GM23248 (cell line): ENCODE data around the gene SEC22C. TPM values are rescaled to one million over a fixed set of nuclear protein-coding genes. Genes with fewer than 3 reads are reported as not detected.

ENCODE experiments used
- DNase-seq: peaks from one replicate; pipeline ENCODE4 v3.0.0-alpha.2; 2015
- H2AFZ ChIP-seq: fragments of 200-600 bp; sonication (generic); 2 replicates; pipeline ENCODE4 v1.6.1; 2016; ENCODE audit warnings: antibody characterized with exemption
- H3F3A ChIP-seq: fragments of 200-600 bp; sonication (generic); 2 replicates; pipeline ENCODE4 v1.6.1; 2016; ENCODE audit warnings: mild to moderate bottlenecking, antibody characterized with exemption, mixed run types; ENCODE audit not compliant: insufficient read depth
- H3K27ac ChIP-seq: fragments of 200-600 bp; sonication (generic); 2 replicates; pipeline ENCODE4 v1.5.1; 2016; ENCODE audit warnings: mild to moderate bottlenecking
- H3K27me3 ChIP-seq: fragments of 200-600 bp; sonication (generic); replicated peaks from 2 replicates; pipeline ENCODE4 v1.6.1; 2016; ENCODE audit warnings: mild to moderate bottlenecking; ENCODE audit not compliant: insufficient read depth
- H3K36me3 ChIP-seq: fragments of 200-600 bp; sonication (generic); 2 replicates; pipeline ENCODE4 v1.6.1; 2016; ENCODE audit warnings: low read depth, mild to moderate bottlenecking
- H3K4me1 ChIP-seq: fragments of 200-600 bp; sonication (generic); 2 replicates; pipeline ENCODE4 v1.6.1; 2016; ENCODE audit warnings: mild to moderate bottlenecking; ENCODE audit not compliant: insufficient read depth
- H3K4me2 ChIP-seq: fragments of 200-600 bp; sonication (generic); one replicate; pipeline ENCODE4 v1.6.1; 2016; ENCODE audit warnings: mild to moderate bottlenecking; ENCODE audit not compliant: unreplicated experiment
- H3K4me3 ChIP-seq: fragments of 200-600 bp; sonication (generic); 2 replicates; pipeline ENCODE4 v1.5.1; 2016; ENCODE audit warnings: mild to moderate bottlenecking
- H3K79me2 ChIP-seq: fragments of 200-600 bp; sonication (generic); 2 replicates; pipeline ENCODE4 v1.6.1; 2016; ENCODE audit warnings: mild to moderate bottlenecking; ENCODE audit not compliant: insufficient read depth
- H3K9ac ChIP-seq: fragments of 200-600 bp; sonication (generic); 2 replicates; pipeline ENCODE4 v1.6.1; 2016; ENCODE audit warnings: mild to moderate bottlenecking
- H3K9me2 ChIP-seq: fragments of 200-600 bp; sonication (generic); 2 replicates; pipeline ENCODE4 v1.6.1; 2016; ENCODE audit warnings: mixed run types, mild to moderate bottlenecking, moderate library complexity; ENCODE audit not compliant: insufficient read depth
- H3K9me3 ChIP-seq: fragments of 200-600 bp; sonication (generic); one replicate; pipeline ENCODE4 v1.6.1; 2017; ENCODE audit warnings: low read depth
- H4K20me1 ChIP-seq: fragments of 200-600 bp; sonication (generic); 2 replicates; pipeline ENCODE4 v1.6.0; 2016; ENCODE audit not compliant: insufficient read depth
- EZH2 ChIP-seq: fragments of 200-600 bp; sonication (generic); IDR thresholded peaks from 2 replicates; pipeline ENCODE4 v1.6.1; 2018; ENCODE audit warnings: antibody characterized with exemption, mild to moderate bottlenecking; ENCODE audit not compliant: insufficient read depth, poor library complexity, severe bottlenecking
- EZH2phosphoT487 ChIP-seq: fragments of 200-600 bp; sonication (generic); IDR thresholded peaks from 2 replicates; pipeline ENCODE4 v1.6.1; 2018; ENCODE audit warnings: antibody characterized with exemption, moderate library complexity, mild to moderate bottlenecking, low read depth; ENCODE audit not compliant: insufficient read depth
- WGBS, 2 experiments: methylation state at CpG; one replicate each; pipeline ENCODE4 v1.1.6; 2015 to 2017; ENCODE audit warnings: low lambda C conversion rate in 2 of 2, low coverage in 1 of 2; ENCODE audit errors: missing lambda C conversion rate in 2 of 2; 5-methylcytosine and 5-hydroxymethylcytosine counted together
- in situ Hi-C: fragments of 300-500 bp; cut with MboI; formaldehyde crosslinking; loops from 2 replicates; pipeline ENCODE4 v1.15.0; 2020
- polyA plus RNA-seq: library from polyadenylated mRNA; unstranded; fragments of >200 nt; fragmentation: Nextera tagmentation; extraction: Ambion mirVana; gene quantifications from 2 replicates; pipeline ENCODE4 v1.2.1, GENCODE V29; 2016
- total RNA-seq: library from RNA; depleted of rRNA; stranded (reverse); fragments of >200 nt; shearing (Covaris generic); gene quantifications from 2 replicates; pipeline ENCODE4 v1.2.3, GENCODE V29; 2014

The SEC22C gene
- total and polyA plus RNA-seq, 2 experiments from 2014 or later: 55.9 to 67.3 TPM

- DNase-seq: no peak
- TF ChIP-seq EZH2 (no peak), EZH2phosphoT487 (no peak)
- Histone ChIP-seq H3K9ac (no peak overlapping the region), H3K4me1 (no peaks in the 10 kb centered on the region), H3K9me3 (no peaks in the 10 kb centered on the region), H3K79me2 (no peaks in the 10 kb centered on the region), H3K27ac (no peak overlapping the region), H3K27me3 (no peaks in the 10 kb centered on the region), H4K20me1 (no peaks in the 10 kb centered on the region), H3K9me2 (no peaks in the 10 kb centered on the region), H2AFZ (no peak overlapping the region), H3F3A (no peaks in the 10 kb centered on the region), H3K4me3 (no peak overlapping the region), H3K36me3 (no peaks in the 10 kb centered on the region), H3K4me2 (no peak overlapping the region)
- 71 to 76% methylated on average over 4 of the region's 4 CpGs for WGBS, 2 experiments
- in situ Hi-C loops: no loop called here
Measured at GRCh38 chr3:42520906-42521305, 60.9 kb downstream of the SEC22C start.

- Histone ChIP-seq H3K9ac (no peak overlapping the region), H3K79me2 (no peaks in the 10 kb centered on the region), H3F3A (no peaks in the 10 kb centered on the region), H3K4me1 (no peaks in the 10 kb centered on the region), H3K27me3 (no peaks in the 10 kb centered on the region), H3K9me2 (no peaks in the 10 kb centered on the region), H3K4me3 (no peak overlapping the region), H3K4me2 (no peak overlapping the region), H3K36me3 (no peaks in the 10 kb centered on the region), H3K9me3 (no peaks in the 10 kb centered on the region), H2AFZ (no peak overlapping the region), H4K20me1 (no peaks in the 10 kb centered on the region), H3K27ac (no peak overlapping the region)
- WGBS, 2 experiments: 40 to 49% methylated on average over 4 of the region's 4 CpGs
- DNase-seq: no peak
- TF ChIP-seq EZH2phosphoT487: no peak
- no peak for TF ChIP-seq EZH2
- in situ Hi-C loops: no loop called here
Measured at GRCh38 chr3:42520336-42520735, 61.4 kb downstream of the SEC22C start.

GRCh38 chr3:42519568-42519962 lies 62.2 kb downstream of the SEC22C start:
- Histone ChIP-seq H3K9me2 (no peaks in the 10 kb centered on the region), H3K9me3 (no peaks in the 10 kb centered on the region), H3K9ac (no peak overlapping the region), H3K36me3 (no peaks in the 10 kb centered on the region), H4K20me1 (no peaks in the 10 kb centered on the region), H3F3A (no peaks in the 10 kb centered on the region), H3K4me3 (no peak overlapping the region), H2AFZ (no peak overlapping the region), H3K4me1 (no peaks in the 10 kb centered on the region), H3K4me2 (no peak overlapping the region), H3K79me2 (no peaks in the 10 kb centered on the region), H3K27ac (no peak overlapping the region), H3K27me3 (no peaks in the 10 kb centered on the region)
- TF ChIP-seq EZH2 (no peak), EZH2phosphoT487 (no peak)
- in situ Hi-C loops: no loop called here
- 51 to 61% methylated on average over 2 of the region's 2 CpGs for WGBS, 2 experiments
- DNase-seq: no peak

GRCh38 chr3:42518800-42519567 lies 62.8 kb downstream of the SEC22C start:
- H3K27me3 ChIP-seq: no peaks in the 10 kb centered on the region
- no peak overlapping the region for H2AFZ ChIP-seq
- TF ChIP-seq EZH2 (no peak), EZH2phosphoT487 (no peak)
- H3F3A ChIP-seq: no peaks in the 10 kb centered on the region
- no peaks in the 10 kb centered on the region for H3K9me2 ChIP-seq
- no peaks in the 10 kb centered on the region for H3K36me3 ChIP-seq
- H3K9me3 ChIP-seq: no peaks in the 10 kb centered on the region
- no peaks in the 10 kb centered on the region for H4K20me1 ChIP-seq
- H3K79me2 ChIP-seq: no peaks in the 10 kb centered on the region
- 59 to 73% methylated on average over 6 of the region's 6 CpGs for WGBS, 2 experiments
- in situ Hi-C loops: no loop called here
- H3K4me1 ChIP-seq: no peaks in the 10 kb centered on the region
- H3K9ac ChIP-seq: no peak overlapping the region
- no peak overlapping the region for H3K27ac ChIP-seq
- no peak overlapping the region for H3K4me2 ChIP-seq
- DNase-seq: no peak
- H3K4me3 ChIP-seq: no peak overlapping the region
